Activated CD4-positive, alpha-beta T cell treated with anti-CD3 and anti-CD28 coated beads, Interleukin-2, amount 50 U/mL, for 1 hour (primary cell): ENCODE results near the gene ALPK3.
A peak's percentile ranks its signal among the peaks of the same experiment; 100 is the strongest.
"Not testable (repeated sequence)": the region's sequence is repeated elsewhere in the genome, so short reads cannot be mapped to it uniquely, and the experiment has no call there.

ENCODE experiments used
- DNase-seq: peaks from one replicate; pipeline ENCODE4 v3.0.0-alpha.2; 2020

ALPK3 gene

GRCh38 chr15:84876269-84876668 is 59.1 kb downstream of the ALPK3 start:
- no peak for DNase-seq

DNA sequence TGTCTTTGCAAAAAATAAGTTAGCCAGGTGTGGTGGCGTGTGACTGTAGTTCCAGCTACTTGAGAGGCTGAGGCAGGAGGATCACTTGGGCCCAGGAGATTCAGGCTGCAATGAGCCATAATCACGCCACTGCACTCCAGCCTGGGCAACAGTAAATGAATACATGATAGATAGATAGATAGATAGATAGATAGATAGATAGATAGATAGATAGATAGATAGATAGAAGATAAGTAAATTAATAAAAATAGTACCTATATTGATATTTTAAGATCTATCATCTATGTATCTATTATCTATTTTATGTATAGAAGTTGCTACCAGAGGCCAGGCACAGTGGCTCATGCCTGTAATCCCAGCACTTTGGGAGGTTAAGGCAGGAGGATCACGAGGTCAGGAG is 60.5 kb downstream of the ALPK3 start:
- not testable (repeated sequence) for DNase-seq

DNA sequence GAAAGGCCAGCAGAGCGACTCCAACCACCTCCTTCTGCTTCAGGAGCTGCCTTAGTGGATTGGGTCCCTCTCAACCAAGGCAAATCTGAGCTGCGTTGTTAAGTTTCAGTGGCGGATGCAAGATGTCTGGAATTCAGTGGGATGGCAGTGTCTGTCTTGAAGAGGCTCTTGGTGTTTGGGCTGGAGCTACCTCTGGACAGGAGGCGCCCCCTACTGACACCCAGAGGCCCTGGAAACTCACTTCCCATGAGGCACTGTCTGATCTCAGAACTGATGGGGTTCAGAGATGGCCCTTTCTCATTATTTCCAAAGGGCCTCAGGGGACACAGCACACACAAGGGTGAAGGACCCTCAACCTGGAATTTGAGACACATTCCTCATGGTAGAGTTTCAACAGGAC is 61.3 kb downstream of the ALPK3 start:
- DNase-seq, result peak; percentile 50

GRCh38 chr15:84879088-84879780 is 62.1 kb downstream of the ALPK3 start:
- no peak for DNase-seq

DNA sequence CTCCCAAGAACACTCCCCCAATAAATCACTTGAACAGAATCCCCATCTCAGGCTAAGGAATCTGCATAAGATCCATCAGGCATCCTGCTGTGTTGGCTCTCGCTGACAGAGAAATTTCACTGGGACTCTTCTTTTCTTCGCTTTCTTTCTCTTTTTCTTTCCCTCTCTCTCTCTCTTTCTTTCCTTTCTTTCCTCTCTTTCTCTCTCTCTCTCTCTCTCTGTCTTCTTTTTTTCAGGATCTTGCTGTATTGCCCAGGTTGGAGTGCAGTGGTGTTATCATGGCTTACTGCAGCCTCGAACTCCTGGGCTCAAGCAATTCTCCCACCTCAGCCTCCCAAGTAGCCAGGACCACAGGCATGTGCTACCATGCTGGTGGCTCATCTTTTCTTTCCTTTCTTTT is 62.9 kb downstream of the ALPK3 start:
- no peak for DNase-seq

- DNase-seq, result no peak
Observed at GRCh38 chr15:84880822-84881519, 63.8 kb downstream of the ALPK3 start.

- DNase-seq, result no peak
Observed at GRCh38 chr15:84881520-84881830, 64.3 kb downstream of the ALPK3 start.

DNA sequence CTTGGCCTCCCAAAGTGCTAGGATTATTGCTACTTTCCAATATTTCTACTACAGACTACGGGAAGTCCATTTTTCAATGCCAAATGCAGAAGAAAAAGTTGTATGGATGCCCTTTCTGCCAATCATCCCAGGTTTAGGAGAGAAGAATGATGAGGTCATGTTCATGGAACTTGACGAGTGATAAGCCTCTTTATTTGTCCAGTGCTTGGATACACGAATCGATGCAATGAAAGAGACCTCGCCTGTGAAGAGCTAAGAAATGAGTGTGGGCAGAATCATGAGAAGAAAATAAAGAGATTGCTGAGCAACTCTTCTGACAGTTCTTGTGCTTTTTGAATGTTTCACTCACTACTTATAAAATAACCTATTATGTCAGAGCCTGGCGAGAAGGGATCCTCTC is 66.3 kb downstream of the ALPK3 start:
- no peak for DNase-seq

DNA sequence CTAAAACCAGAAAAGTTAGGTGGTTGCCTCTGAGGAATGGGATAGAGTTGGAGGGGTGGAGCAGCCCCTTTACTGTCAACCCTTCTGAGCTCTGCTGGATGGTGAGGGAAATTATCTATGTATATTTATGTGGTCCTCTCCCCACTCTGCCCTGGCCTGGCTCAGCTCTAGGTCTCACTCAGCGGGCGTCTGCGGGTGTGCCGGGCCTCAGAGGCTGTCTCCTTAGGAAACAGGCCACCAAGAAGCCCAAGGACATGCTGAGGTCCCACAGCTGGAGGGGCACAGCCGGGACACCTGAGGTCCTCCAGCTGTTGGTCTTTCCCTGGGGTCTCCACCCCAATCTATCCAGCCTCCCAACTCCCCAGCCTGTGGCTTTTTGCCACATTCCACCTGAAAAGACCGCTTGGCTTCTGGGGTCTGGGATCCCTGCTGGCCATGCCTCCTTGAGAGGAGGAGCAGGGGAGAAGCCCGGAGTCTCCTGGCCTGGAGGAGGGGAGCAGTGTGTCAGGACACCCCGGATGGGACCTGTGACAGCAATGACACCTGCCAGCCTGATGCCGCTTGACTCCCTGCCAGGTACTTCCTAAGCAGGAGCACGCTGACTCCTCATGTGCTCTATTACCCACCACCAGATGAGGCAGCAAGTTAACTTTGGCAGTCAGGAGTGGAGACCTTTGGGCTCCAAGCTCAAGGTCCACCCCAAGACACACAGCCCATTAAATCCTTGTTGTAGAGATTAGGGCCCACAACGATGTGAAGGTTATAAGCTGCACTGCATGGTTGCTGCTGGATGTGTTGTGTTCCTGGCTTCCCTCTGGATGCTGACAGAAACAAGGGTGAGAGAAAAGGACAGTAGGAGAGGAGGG is 67.0 kb downstream of the ALPK3 start, which contains the start of gene SLC28A1:
Gene SLC28A1 (plus strand): TSS at position 747 of the 866 bp plus-strand sequence. CDS start 3,099 bp downstream, outside the sequence.
- no peak for DNase-seq

- DNase-seq, result no peak
Observed at GRCh38 chr15:84885801-84886200, 68.6 kb downstream of the ALPK3 start.

- no peak for DNase-seq
Observed at GRCh38 chr15:84886211-84886983, 69.2 kb downstream of the ALPK3 start.

- DNase-seq, result no peak
Observed at GRCh38 chr15:84886984-84887299, 69.8 kb downstream of the ALPK3 start.

DNA sequence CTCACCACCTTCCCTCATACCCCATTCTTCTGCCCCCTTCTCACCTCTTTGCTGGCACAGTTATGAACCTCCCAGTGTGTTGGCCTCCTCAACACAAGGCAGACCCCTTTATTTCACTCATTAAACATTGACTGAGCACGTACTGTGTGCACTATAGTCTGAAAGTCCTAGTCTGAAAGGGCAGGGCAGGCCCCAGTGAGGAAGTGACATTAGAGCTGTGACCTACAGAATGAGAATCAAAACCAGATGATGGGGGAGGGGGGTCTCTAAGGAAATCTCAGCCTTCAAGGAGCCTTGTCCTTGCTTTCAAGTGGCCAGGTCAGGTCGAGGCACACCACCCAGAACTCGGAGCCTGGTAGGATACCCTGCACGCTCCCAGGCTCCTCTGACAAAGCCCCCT is 70.8 kb downstream of the ALPK3 start:
- no peak for DNase-seq

DNA sequence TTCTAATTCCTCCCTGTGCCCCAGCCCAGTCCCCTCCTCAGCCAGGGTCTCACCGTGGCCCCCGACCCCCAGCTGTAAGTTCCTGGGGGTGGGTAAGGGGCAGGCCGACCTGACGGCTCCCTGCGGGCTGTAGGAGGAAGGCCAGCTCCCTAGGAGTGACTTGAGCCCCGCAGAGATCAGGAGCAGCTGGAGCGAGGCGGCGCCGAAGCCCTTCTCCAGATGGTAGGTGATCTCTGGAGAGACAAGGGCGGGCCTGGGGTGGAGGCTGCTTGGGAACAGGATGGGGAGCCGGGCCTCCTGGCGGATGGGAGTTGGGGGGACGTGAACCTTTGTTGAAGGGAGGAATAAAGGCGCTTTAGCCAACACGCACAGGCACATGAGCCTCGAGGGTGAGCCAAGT is 71.5 kb downstream of the ALPK3 start:
- no peak for DNase-seq

GRCh38 chr15:84889313-84889990 is 72.3 kb downstream of the ALPK3 start:
- DNase-seq, result no peak

DNA sequence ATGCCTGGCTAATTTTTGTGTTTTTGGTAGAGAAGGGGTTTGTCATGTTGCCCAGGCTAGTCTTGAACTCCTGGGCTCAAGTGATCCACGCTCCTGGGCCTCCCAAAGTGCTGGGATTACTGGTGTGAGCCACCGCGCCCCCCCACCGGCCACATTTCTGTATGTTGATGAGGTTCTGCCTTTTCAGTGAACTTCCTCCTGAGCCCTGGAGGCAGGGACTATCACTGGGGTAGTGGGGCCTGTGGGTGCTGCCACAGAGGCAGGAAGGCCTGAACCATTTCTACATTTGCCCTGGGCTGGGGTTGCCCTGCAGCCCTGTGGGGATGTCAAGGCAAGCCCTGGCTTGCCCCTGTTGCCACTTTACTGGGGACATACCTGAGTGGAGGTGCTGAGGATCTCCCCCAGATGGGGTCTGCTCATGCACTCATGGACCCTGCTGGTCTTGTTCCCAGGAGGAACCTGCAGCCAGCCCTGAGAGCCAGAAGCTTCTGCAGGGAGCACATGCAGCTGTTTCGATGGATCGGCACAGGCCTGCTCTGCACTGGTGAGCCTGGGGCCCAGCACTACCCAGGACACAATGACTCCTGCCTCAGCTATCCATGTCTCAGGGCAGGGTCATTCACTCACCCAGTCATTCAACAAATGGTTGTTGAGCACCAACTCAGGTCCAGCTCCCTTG is 73.0 kb downstream of the ALPK3 start:
- no peak for DNase-seq

GRCh38 chr15:84890670-84891162 is 73.6 kb downstream of the ALPK3 start:
- no peak for DNase-seq

DNA sequence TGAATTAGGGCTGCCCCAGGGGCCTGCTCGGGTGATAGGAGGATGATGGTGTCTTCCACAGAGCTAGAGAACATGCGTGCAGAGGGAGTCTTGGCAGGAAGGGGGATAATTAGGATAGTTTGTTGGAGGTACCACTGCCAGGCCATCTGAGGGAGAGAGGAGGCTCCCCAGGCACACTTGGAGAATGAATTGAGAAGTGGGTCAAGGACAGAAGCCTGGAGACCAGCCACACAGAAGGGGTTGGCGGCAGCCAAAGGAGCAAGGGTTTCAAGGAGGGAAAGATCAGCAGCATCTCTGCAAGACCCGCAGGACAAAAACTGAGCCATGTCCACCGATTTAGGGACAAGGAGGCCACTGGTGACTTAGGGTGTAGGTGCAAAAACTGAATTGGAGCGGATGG is 74.2 kb downstream of the ALPK3 start:
- DNase-seq, result no peak

DNA sequence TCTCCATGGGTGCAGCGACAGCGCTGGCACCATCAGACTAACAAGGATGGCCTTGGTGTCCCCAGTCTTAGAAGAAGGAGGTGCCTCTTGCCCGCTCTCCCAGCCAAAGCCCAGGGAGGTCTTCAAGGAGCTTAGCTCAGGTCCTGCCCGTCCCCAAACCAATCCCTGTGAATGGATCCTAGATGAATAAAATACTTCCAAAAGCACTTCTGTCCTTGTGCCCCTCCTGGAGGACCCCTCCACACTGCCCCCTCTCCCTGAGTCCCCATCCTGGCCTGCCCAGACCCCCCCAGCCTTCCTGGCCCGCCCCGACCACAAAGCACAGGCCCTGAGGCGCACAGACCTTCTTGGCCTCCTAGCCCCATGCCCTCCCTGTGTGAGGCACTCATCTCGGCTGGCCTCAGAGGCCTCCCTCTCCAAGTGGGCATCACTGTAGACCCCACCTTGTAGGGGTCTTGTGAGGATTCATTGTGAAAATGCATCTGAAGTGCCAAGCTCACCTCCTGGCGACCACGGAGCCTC is 75.7 kb downstream of the ALPK3 start:
- DNase-seq, result no peak

DNA sequence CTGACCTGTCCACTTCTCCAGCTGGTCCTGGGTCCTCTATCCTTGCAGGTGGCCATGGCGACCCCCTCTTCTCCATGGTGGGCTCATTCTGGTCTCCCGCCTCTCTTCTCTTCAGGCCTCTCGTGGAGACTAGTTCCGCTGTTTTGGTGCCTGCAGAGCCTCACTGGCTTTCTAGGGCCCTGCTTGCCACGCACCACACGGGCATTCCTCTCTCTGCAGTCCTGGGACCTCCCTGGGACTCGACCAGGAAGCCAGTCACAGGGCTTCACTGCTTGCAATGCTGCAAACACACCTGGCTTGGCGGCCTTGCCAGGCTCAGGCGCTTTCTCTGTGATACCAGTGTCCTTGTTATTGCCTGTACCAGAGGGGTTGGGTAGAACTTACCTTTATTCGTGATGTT is 76.5 kb downstream of the ALPK3 start:
- no peak for DNase-seq

- no peak for DNase-seq
Observed at GRCh38 chr15:84894736-84895425, 77.7 kb downstream of the ALPK3 start.
